OCI-LY3 (cell line): Measurements from ENCODE around the gene MOCS3.

Experiments
- CTCF ChIP-seq: fragments of 200-600, 300-600 bp; sonication (generic); IDR thresholded peaks from 2 replicates; pipeline ENCODE4 v1.5.1; 2014; ENCODE audit warnings: antibody characterized with exemption, low read length, low read depth
- EZH2phosphoT487 ChIP-seq: fragments of 200-600 bp; shearing (Covaris generic); IDR thresholded peaks from 2 replicates; pipeline ENCODE4 v1.6.1; 2018; ENCODE audit warnings: antibody characterized with exemption, mixed run types, low read depth

DNA sequence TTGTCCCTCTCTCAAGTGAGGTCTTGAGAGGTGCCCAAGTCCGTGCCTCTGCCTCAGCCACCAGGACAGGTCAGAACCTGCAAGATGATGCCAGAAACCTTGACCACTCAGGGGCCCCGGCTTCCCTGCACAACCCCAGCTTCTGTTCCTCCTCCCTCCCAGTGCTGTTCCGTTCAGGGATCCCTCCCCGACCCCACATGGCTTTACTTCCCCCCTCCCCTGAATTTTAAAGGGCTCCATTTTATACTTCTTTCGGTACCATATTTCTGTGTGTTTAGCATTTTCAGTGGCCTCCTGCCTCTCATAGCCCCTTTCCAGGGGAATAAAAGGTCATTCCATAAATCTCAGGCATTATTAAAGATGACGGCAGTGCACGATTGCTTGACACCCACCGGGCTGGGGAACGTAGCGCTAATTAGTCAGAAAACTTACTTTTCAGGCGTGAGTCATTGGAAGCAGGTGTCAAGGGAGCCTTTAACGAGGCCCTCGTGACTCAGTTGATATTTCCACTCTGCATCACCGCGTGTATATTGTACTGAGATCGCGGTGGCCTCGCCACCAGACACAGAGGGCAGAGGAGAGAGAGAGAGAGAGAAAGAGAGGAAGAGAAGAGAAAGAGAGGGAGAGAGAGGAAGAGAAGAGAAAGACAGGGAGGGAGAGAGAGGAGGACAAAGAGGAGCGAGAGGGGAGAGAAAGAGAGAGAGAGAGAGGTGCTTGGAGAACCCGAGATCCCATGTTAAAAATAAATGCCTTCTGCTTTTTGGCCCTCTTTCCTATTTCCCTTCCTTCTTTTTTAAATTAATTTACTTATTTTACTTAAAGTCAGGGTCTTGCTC lies 43.0 kb downstream of the MOCS3 start:
- TF ChIP-seq CTCF, result no peak
- no peak for TF ChIP-seq EZH2phosphoT487
